Kidney (tissue), 14 donors: ENCODE data around the gene RAI1. TPM values are rescaled to one million over a fixed set of nuclear protein-coding genes. Genes with fewer than 3 reads are reported as not detected.

Experiments used
- DNase-seq, 5 donors: peaks; one replicate each; pipeline ENCODE4 v3.0.0-alpha.2; 2013 to 2020
- FAIRE-seq: peaks from 2 replicates; lab custom pipeline; 2012; peaks lifted over from hg19 to GRCh38; lab: Jason Lieb, UNC
- H3K27ac ChIP-seq, 2 donors: one replicate each; pipeline ENCODE4 v1.7.0; 2013; ENCODE audit warnings: low read depth in 2 of 2, low read length in 2 of 2, inconsistent platforms in 1 of 2
- H3K27me3 ChIP-seq: one replicate; pipeline ENCODE4 v1.7.1; 2013; ENCODE audit warnings: low read length, inconsistent platforms; ENCODE audit not compliant: control insufficient read depth, insufficient read depth
- H3K36me3 ChIP-seq, 3 donors: one replicate each; pipeline versions ENCODE4 v1.7.0 to v1.7.1; 2013; ENCODE audit warnings: low read length in 3 of 3, control low read depth in 1 of 3, inconsistent platforms in 1 of 3; ENCODE audit not compliant: insufficient read depth in 3 of 3, control insufficient read depth in 2 of 3
- H3K4me1 ChIP-seq, 3 donors: one replicate each; pipeline versions ENCODE4 v1.7.0 to v1.7.1; 2013; ENCODE audit warnings: low read length in 3 of 3, inconsistent platforms in 1 of 3, low read depth in 1 of 3; ENCODE audit not compliant: control insufficient read depth in 2 of 3, insufficient read depth in 2 of 3
- H3K4me3 ChIP-seq, 3 donors: one replicate each; pipeline versions ENCODE4 v1.7.0 to v1.8.1; 2013; ENCODE audit warnings: low read length in 3 of 3, control low read depth in 1 of 3, inconsistent platforms in 1 of 3
- H3K9ac ChIP-seq, 3 donors: one replicate each; pipeline versions ENCODE4 v1.7.0 to v1.7.1; 2013; ENCODE audit warnings: low read length in 3 of 3, control low read depth in 1 of 3, inconsistent platforms in 1 of 3
- H3K9me3 ChIP-seq, 3 donors: one replicate each; pipeline versions ENCODE4 v1.7.0 to v1.7.1; 2013; ENCODE audit warnings: low read length in 3 of 3, control low read depth in 1 of 3, inconsistent platforms in 1 of 3; ENCODE audit not compliant: control insufficient read depth in 2 of 3, insufficient read depth in 1 of 3
- intact Hi-C: fragments of 100-400 bp; cut with DNase I; formaldehyde crosslinking; loops from one replicate; pipeline ENCODE4 v1.11.1; 2022
- polyA plus RNA-seq: library from polyadenylated mRNA; stranded (reverse); fragments of 350-450 nt; fragmentation: Illumina TruSeq; extraction: RNeasy Lipid Tissue Mini Kit (QIAGEN cat#74804); gene quantifications from one replicate; pipeline ENCODE4 v1.2.3, GENCODE V29; 2014; ENCODE audit warnings: low read depth, low replicate concordance; ENCODE audit not compliant: insufficient read depth
- total RNA-seq: library from RNA; stranded (reverse); fragmentation: NEBNext Ultra II Directional; extraction: Animal tissue kit (Norgen Biotek cat#: 25700); gene quantifications from one replicate; pipeline ENCODE4 v1.2.1, GENCODE V29; 2021
- TF ChIP-seq, protein P1 (sequence below): IDR thresholded peaks from 3 replicates; pipeline ENCODE4 v1.5.1; 2012; ENCODE audit warnings: mild to moderate bottlenecking, moderate library complexity, borderline replicate concordance; ENCODE audit not compliant: insufficient read depth; ENCODE audit errors: extremely low read depth
- donor health status: control.
- donor health status: control.
- donor health status: control.
- donor health status: control.
- donor health status: control.
- donor health status: DM: yes; HTN: yes; CAD: no.
- donor health status: Normal renal cell carcinoma (clear cell type).

The RAI1 gene
- total and polyA plus RNA-seq, 2 donors from 2014 or later, result 6.7 to 50.5 TPM

DNA sequence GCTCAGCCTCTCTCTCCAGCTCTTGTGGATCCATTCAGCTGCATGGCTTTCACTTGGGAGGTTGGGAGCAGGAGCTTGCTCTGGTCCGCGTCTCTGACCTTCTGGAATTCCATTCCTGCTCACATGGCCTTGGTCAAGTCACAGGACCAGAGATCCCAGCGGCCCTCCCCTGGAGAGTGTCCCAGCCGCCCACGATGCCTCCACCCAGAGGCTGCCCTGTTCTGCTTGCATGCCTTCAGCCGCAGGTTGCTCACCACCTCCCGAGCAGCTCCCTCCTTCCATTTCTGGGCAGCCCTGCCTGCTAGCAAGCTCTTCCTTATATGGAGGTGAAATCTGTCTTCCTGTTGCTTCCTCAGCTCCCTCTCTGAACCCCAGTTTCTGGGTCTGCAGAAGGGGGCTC is 32.6 kb downstream of the RAI1 start:
- H3K9ac ChIP-seq, result peak overlapping the region in 1 of 3 donors; percentile 44
- peak in 1 of 5 donors; percentile 92 for DNase-seq
- TF ChIP-seq, protein P1, sequence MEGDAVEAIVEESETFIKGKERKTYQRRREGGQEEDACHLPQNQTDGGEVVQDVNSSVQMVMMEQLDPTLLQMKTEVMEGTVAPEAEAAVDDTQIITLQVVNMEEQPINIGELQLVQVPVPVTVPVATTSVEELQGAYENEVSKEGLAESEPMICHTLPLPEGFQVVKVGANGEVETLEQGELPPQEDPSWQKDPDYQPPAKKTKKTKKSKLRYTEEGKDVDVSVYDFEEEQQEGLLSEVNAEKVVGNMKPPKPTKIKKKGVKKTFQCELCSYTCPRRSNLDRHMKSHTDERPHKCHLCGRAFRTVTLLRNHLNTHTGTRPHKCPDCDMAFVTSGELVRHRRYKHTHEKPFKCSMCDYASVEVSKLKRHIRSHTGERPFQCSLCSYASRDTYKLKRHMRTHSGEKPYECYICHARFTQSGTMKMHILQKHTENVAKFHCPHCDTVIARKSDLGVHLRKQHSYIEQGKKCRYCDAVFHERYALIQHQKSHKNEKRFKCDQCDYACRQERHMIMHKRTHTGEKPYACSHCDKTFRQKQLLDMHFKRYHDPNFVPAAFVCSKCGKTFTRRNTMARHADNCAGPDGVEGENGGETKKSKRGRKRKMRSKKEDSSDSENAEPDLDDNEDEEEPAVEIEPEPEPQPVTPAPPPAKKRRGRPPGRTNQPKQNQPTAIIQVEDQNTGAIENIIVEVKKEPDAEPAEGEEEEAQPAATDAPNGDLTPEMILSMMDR, result no peak
- no peaks in the 10 kb centered on the region for H3K27me3 ChIP-seq
- H3K4me3 ChIP-seq, result no peak overlapping the region
- H3K27ac ChIP-seq, result peak overlapping the region; percentile 55 to 73
- FAIRE-seq, result no peak
- intact Hi-C loops, result no loop called here
- no peaks in the 10 kb centered on the region for H3K36me3 ChIP-seq
- no peaks in the 10 kb centered on the region for H3K9me3 ChIP-seq
- H3K4me1 ChIP-seq, result peaks cover 0 to 31% (median 17%) of the 10 kb centered on the region in 3 donors

DNA sequence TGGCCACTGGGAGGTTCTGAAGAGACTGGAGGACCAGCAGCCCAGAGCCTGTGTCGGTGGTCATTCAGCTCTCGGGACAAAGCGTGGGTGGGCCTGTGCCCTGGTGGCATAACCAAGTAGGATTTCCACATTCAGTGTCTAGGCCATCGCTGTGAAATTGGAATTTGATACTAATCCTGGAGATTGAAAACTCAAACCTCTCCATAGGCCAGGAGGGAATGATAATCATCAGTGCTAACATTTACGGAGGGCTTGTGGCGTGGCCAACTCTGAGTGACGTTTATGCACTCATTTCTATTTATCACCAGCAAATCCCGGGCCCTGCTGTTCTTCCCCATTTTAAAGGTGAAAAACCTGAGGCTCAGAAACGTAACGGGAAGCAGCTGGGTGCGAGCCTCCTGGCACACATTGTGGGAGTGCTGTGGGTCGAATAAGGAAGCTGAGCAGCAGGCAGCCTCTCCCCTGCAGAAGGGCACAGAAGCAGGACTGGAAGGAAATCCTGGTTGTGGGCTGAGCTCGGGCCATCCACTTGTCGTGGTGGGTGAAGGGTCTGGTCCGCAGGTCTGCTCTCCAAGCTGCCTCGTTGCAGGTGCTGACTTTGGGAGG is 33.1 kb downstream of the RAI1 start:
- no peak for FAIRE-seq
- Histone ChIP-seq H3K9me3 (no peaks in the 10 kb centered on the region), H3K4me3 (no peak overlapping the region), H3K27ac (peak overlapping the region; percentile 55 to 73), H3K4me1 (peaks cover 0 to 31% (median 17%) of the 10 kb centered on the region in 3 donors), H3K36me3 (no peaks in the 10 kb centered on the region), H3K9ac (peak overlapping the region in 1 of 3 donors; percentile 44), H3K27me3 (no peaks in the 10 kb centered on the region)
- TF ChIP-seq, protein P1, result no peak
- DNase-seq, result no peak
- intact Hi-C loops, result no loop called here

- TF ChIP-seq, protein P1, result no peak
- Histone ChIP-seq H3K27me3 (no peaks in the 10 kb centered on the region), H3K36me3 (no peaks in the 10 kb centered on the region), H3K27ac (no peak overlapping the region), H3K4me1 (peaks cover 0 to 31% (median 17%) of the 10 kb centered on the region in 3 donors), H3K9me3 (no peaks in the 10 kb centered on the region), H3K4me3 (no peak overlapping the region), H3K9ac (no peak overlapping the region)
- FAIRE-seq (no peak), DNase-seq (no peak)
- intact Hi-C loops, result no loop called here
Measured at GRCh38 chr17:17714879-17715278, 33.6 kb downstream of the RAI1 start.
